NB4 (cell line): ENCODE data around the gene KIRREL3.

ENCODE experiments used
- CTCF ChIP-seq: IDR thresholded peaks from one replicate; pipeline ENCODE4 v1.5.1; 2012; ENCODE audit warnings: low read depth, low read length
- POLR2A ChIP-seq: IDR thresholded peaks from 2 replicates; pipeline ENCODE4 v1.6.1; 2011; ENCODE audit warnings: mild to moderate bottlenecking; ENCODE audit not compliant: insufficient read length; ENCODE audit errors: extremely low read depth

DNA sequence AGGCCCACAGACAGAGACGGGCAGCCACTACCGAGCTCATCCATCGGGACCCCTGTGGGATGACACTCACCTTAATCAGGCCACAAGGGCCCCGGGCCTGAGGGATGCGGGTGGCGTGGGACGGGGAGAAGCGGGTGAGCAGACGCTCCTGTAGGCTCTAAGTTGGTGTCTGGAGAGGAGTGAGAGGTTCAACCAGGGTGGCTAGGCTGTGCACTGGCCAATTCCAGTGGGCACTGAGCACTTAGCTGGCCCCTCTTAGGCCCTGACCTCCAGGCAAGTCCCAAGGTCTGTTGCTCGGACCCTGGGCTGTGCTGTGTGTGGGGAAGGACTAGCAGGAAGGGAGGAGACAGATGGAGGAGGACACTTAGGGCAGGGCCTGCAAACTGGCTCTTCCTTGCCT, 505.7 kb downstream of the KIRREL3 start:
- TF ChIP-seq CTCF (no peak), POLR2A (no peak)
